ENCODE data around the gene YY1.

The YY1 gene

GRCh38 chr14:100305324-100306100 lies 66.6 kb downstream of the YY1 start:
- Histone ChIP-seq H3K4me1 (ENCODE audit: control insufficient read depth, low read length) (peaks cover 22% of the 10 kb centered on the region), H3K79me2 (ENCODE audit: control insufficient read depth, low read length) (no peaks in the 10 kb centered on the region), H3K27me3 (ENCODE audit: control insufficient read depth, low read length) (peaks cover 37% of the 10 kb centered on the region), H3F3A (ENCODE audit: control insufficient read depth, insufficient read depth) (no peaks in the 10 kb centered on the region; the same call in 1 of the 2 replicates), H3K27ac (ENCODE audit: low read depth, low read length) (no peak overlapping the region), H4K20me1 (ENCODE audit: control insufficient read depth, insufficient read depth, low read depth, low read length) (no peaks in the 10 kb centered on the region), H3K4me2 (ENCODE audit: low read length) (peak overlapping the region; percentile 92), H3K9me3 (ENCODE audit: control insufficient read depth, insufficient read depth, low read length) (no peaks in the 10 kb centered on the region), H3K4me3 (ENCODE audit: low read length) (peak overlapping the region; percentile 80), H3K36me3 (ENCODE audit: control insufficient read depth, low read length) (no peaks in the 10 kb centered on the region), H3K9me2 (replicated peaks; ENCODE audit: control insufficient read depth, low read length) (no peaks in the 10 kb centered on the region)
- no peak for TF ChIP-seq CTCF (IDR thresholded peaks at IDR 0.05; ENCODE audit: low read depth, low read length, poor library complexity, severe bottlenecking)
- peak; percentile 43; the same call in 1 of the 2 replicates for TF ChIP-seq EZH2phosphoT487 (IDR thresholded peaks at IDR 0.05; ENCODE audit: borderline replicate concordance, low read length)

- no peak for TF ChIP-seq EZH2phosphoT487 (IDR thresholded peaks at IDR 0.05; ENCODE audit: borderline replicate concordance, low read length)
- no peak for TF ChIP-seq CTCF (IDR thresholded peaks at IDR 0.05; ENCODE audit: low read depth, low read length, poor library complexity, severe bottlenecking)
- Histone ChIP-seq H3K27ac (ENCODE audit: low read depth, low read length) (no peak within 1 kb of the TSS), H3K4me3 (ENCODE audit: low read length) (peak within 1 kb of the TSS; percentile 80)
These were observed 67.4 kb downstream of the YY1 start, which contains the start of gene SLC25A29 for GRCh38 chr14:100306101-100306997. Gene SLC25A29 (minus strand): TSS chr14:100306444. CDS start chr14:100306232, 212 bp downstream.

DNA sequence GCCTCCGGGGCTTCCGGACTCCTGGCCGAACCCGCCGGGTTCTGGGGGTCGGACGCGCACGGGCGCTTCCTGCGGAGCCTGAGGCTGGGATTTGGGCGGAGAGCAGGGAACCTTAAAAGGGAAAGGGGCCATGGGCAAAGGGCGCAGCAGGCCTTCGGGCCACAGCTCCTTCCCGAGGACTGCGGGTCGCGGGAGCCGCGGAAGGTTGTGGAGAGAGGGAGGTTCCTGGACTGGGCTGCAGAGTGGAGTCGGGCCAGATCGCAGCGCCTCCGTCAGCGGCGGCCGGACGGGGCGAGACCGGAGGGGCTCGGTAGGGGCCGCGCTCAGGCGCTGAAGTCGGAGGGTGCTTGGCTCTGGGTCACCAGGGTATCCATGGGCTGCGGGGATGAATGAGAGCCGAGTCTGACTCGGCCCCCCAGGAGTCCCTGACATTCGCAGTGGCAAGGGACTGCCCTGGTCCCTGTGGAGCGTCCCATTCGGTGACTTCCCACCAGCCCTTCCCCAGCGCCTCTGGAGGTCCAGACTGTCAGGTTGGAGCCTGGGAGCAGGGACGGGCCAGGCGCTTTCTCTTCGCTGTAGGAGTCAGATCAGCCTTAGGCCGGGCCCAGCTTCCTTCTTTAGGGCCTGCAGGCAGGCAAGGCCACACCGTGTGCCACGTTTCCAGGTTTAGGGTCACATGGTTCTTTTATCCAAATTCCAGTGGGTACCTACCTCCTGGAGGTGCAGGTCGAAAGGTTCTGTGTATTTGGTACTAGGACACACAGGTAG lies 68.2 kb downstream of the YY1 start:
- peaks cover 25% of the 10 kb centered on the region for H3K4me1 ChIP-seq (ENCODE audit: control insufficient read depth, low read length)
- no peaks in the 10 kb centered on the region for H3K36me3 ChIP-seq (ENCODE audit: control insufficient read depth, low read length)
- no peaks in the 10 kb centered on the region for H3K79me2 ChIP-seq (ENCODE audit: control insufficient read depth, low read length)
- no peak overlapping the region for H3K27ac ChIP-seq (ENCODE audit: low read depth, low read length)
- H3K4me3 ChIP-seq (ENCODE audit: low read length) = peak overlapping the region; percentile 80
- H3F3A ChIP-seq (ENCODE audit: control insufficient read depth, insufficient read depth) = no peaks in the 10 kb centered on the region; the same call in 1 of the 2 replicates
- H3K9me3 ChIP-seq (ENCODE audit: control insufficient read depth, insufficient read depth, low read length) = no peaks in the 10 kb centered on the region
- peaks cover 37% of the 10 kb centered on the region for H3K27me3 ChIP-seq (ENCODE audit: control insufficient read depth, low read length)
- no peaks in the 10 kb centered on the region for H4K20me1 ChIP-seq (ENCODE audit: control insufficient read depth, insufficient read depth, low read depth, low read length)
- H3K4me2 ChIP-seq (ENCODE audit: low read length) = peak overlapping the region; percentile 92
- no peaks in the 10 kb centered on the region for H3K9me2 ChIP-seq (replicated peaks; ENCODE audit: control insufficient read depth, low read length)
- TF ChIP-seq EZH2phosphoT487 (IDR thresholded peaks at IDR 0.05; ENCODE audit: borderline replicate concordance, low read length) (no peak), CTCF (IDR thresholded peaks at IDR 0.05; ENCODE audit: low read depth, low read length, poor library complexity, severe bottlenecking) (no peak)

More at GRCh38 chr14:100306101-100306997, 67.4 kb downstream of the YY1 start, which contains the start of gene SLC25A29:
- Histone ChIP-seq H3K9me2 (replicated peaks; ENCODE audit: control insufficient read depth, low read length) (no peaks in the 10 kb centered on the region), H3K27me3 (ENCODE audit: control insufficient read depth, low read length) (peaks cover 37% of the 10 kb centered on the region), H3K36me3 (ENCODE audit: control insufficient read depth, low read length) (no peaks in the 10 kb centered on the region), H4K20me1 (ENCODE audit: control insufficient read depth, insufficient read depth, low read depth, low read length) (no peaks in the 10 kb centered on the region), H3K4me2 (ENCODE audit: low read length) (peak within 1 kb of the TSS; percentile 92), H3F3A (ENCODE audit: control insufficient read depth, insufficient read depth) (no peaks in the 10 kb centered on the region; the same call in 1 of the 2 replicates), H3K4me1 (ENCODE audit: control insufficient read depth, low read length) (peaks cover 22% of the 10 kb centered on the region), H3K9me3 (ENCODE audit: control insufficient read depth, insufficient read depth, low read length) (no peaks in the 10 kb centered on the region), H3K79me2 (ENCODE audit: control insufficient read depth, low read length) (no peaks in the 10 kb centered on the region)

All from DOHH2 (cell line).